CD4-positive, alpha-beta T cell treated with Interleukin-10 for 1 hour (primary cell): ENCODE results near the gene HK1.
"Not testable (repeated sequence)": the region's sequence is repeated elsewhere in the genome, so short reads cannot be mapped to it uniquely, and the experiment has no call there.

Experiments used
- DNase-seq: peaks from one replicate; pipeline ENCODE4 v3.0.0-alpha.2; 2020

The HK1 gene

GRCh38 chr10:69278446-69278963 lies at the start of gene HK1:
Gene HK1 (plus strand): TSS chr10:69278496.
- DNase-seq = no peak

DNA sequence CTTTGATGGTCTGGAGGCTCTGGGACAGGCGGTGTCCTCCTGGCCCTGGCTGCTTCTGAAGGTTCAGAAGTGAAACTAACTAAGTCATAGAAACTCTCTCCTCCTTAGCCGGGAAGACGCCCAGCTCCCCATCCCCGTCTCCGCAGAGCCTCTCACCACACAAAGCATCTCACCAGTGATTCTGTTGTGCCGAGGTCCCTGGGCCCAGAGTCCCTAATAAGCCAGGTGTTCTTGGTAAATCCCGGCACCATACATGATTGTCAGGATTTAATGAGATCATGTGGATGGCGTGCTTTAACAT lies 48.7 kb upstream of the HK1 start:
- no peak for DNase-seq

DNA sequence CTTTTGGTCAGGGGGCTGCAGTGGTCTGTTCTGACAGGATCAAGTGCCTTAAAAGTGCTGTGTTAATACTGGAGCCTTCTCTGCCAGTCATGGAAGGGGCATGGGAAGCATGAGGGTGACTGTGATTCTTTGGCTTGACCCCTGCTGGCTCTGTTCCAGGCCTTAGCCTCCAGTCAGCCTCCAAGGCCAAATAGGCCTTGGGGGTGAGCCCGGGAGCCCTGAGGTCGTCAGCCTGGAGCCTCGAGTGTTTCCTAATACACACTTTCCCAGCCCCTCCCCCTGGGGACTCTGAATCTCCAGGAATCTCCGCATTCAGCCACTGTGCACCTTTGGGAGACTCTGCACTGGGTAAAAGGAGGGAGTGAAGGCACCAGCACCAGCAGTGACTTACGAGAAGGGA lies 48.2 kb upstream of the HK1 start:
- DNase-seq = no peak

GRCh38 chr10:69232252-69232651 lies 46.0 kb upstream of the HK1 start:
- no peak for DNase-seq

- DNase-seq = peak; percentile 60
Observed at GRCh38 chr10:69232736-69233480, 45.4 kb upstream of the HK1 start.

- DNase-seq = no peak
Observed at GRCh38 chr10:69234447-69234846, 43.8 kb upstream of the HK1 start.

GRCh38 chr10:69237528-69238159 lies 40.7 kb upstream of the HK1 start:
- DNase-seq = peak; percentile 85

DNA sequence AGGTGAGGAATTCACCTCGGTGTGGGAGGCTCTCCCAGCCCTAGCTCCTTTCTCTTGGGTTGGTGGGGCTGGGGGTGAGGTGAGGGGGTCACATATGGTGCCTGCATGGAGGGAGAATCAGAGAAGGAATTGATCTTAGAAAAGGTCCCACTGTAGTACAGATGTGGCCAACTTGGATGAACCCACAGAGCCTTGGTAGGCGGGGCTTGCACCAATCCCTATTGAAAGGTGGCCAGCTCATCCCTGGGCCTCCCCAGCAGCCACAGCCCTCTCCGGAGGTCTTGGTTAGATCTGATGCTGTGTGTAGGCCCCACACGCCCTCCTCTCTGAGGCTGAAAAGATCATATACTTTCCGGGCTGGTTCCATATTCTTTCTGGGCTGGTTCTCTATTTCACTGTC lies 39.2 kb upstream of the HK1 start:
- no peak for DNase-seq

DNA sequence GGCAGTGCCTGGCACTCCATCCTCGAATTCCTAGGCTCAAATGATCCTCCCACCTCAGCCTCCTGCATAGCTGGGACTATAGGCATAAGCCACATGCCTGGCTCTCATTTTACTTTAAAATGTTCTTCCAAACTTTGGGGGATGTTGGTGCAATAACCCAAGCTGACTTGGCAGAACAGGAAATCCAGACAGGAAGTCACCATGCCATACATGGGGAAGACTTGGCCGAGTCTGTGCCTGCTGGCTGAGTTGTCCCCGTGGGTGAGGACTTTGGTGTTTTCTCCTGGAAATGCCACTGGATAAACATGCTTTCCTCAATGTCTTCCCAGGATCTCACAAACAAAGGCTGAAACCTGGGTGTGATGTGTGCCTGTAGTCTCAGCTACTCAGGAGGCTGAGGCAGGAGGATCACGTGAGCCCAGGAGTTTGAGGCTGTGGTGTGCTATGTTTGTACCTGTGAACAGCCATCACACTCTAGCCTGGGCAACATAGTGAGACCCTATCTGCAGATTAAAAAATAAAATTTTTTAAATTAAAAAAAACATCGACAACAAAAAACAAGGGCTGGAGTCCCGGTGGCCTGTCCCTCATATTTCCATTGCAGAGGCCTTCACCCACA lies 38.4 kb upstream of the HK1 start:
- no peak for DNase-seq

DNA sequence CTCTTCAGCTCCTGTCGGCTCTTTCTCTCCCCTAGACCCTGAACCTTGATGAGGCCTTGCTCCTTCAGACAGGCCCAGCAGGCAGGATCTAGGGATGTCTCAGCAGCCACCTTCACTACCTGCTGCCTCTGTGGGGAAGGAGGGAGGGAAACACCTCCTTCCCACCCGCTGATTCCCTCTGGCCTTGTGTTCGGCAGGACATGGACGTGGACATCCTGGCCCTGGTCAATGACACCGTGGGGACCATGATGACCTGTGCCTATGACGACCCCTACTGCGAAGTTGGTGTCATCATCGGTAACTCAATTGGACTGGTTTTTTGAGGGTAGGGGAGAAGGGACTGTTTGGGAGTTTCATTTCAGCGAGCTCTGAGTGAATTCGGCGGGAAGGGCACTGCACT lies 37.8 kb upstream of the HK1 start:
- no peak for DNase-seq

- DNase-seq = no peak
Observed at GRCh38 chr10:69241575-69241974, 36.7 kb upstream of the HK1 start.

DNA sequence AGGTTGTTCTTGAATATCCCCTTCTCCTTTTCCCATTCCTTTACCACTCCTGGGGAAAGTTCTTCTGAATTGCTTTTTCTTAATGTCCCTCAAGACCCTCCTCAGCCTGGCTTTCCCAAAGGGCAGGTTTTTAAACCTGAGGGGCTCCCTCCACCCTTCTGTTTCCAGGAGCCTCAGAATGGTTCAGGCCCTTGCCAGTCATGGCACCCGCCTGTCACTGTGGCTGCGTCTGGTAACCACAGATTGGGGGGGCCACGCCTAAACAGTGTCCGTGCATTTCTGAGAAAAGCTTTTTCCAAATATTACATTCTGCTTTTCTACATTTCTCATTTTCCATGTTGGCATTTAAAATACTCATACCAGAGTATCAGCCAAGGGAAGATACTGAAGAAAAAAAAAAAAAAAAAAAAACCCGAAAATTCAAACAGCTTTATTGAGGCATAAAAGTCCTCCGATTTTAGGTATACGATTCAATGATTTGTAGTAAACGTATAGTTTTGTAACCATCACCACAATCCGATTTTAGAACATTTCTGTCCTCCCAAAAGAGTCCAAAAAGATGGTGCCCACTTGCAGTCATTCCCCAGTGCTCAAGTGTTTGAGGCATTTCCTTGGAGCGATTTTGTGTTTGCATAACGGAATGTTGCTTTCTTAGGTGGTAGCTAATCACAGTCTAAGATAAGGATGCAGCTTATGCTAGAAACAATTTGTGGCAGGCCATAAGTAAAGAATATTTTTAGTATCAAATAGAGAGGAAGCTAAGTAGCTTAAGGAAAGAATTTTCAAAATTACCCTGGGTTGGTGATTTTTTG lies 36.0 kb upstream of the HK1 start:
- DNase-seq = no peak

DNA sequence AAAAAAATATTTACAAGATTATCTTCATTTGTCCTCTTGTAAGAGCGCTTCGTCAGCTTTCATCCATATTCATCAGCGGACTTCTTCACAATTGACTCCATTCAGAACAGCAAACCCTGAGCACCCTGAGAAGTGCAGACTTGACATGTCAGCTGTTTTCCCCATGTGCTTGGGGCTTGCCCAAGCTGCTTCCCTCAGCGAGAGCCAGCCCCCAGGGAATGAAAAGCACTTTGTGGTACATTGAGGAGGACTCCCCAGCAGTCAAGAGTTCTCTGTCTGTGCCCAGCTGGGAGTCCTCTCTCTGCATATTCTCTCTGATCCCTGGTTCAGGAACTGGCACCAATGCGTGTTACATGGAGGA lies 35.5 kb upstream of the HK1 start:
- DNase-seq = no peak

- no peak for DNase-seq
Observed at GRCh38 chr10:69243817-69244216, 34.5 kb upstream of the HK1 start.

GRCh38 chr10:69246036-69246435 lies 32.3 kb upstream of the HK1 start:
- no peak for DNase-seq

DNA sequence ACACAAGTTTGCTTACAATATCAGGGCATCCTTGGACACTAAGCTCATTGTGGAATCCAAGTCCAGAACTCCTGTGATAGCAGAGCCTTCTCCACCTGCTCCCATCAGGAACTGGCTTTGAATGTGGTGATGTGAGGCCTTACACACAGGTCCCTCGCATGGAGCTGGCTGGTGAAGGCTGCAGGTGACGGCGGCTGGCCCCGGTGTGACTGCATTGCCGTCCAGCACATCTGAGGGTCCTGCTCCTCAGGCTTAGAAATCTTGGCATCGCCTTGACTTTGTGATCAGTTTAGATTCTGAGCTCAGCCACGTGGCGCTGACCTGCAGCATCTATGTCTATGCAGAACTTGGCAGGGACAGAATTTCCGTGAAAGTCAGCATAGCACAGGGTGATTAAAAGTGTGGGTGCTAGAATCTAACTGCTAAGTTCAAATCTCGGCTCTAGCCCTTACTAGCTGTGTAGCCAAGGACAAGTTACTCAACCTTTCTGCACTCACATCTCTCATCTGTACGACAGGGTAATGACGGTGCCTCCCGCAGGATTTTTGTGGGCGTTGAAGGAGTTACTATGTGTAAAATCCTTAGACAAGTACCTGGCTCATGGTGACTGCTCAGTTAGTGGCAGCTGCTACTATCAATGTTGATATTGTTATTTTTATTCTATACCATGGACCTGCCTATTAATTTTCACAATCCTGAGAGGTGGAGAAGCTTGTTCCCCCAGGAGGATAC lies 31.5 kb upstream of the HK1 start:
- no peak for DNase-seq

GRCh38 chr10:69247313-69247710 lies 31.0 kb upstream of the HK1 start:
- DNase-seq = no peak

DNA sequence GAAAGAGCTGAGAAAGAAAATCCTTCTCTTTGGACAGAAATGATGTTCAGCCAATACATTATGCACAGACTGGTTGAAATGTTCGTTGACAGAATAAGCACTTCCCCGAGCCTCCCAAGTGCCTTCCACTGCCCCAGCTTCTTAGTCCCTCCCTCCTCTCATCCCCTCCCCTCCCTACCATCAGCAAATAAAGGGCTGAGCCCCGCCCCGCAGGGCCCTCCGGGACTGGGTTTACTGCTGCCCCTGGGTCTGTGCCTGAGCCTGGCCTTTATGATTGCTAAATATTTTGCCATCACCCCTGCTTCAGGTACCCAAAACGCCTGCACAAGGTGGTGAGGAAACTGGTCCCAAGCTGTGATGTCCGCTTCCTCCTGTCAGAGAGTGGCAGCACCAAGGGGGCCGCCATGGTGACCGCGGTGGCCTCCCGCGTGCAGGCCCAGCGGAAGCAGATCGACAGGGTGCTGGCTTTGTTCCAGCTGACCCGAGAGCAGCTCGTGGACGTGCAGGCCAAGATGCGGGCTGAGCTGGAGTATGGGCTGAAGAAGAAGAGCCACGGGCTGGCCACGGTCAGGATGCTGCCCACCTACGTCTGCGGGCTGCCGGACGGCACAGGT lies 30.1 kb upstream of the HK1 start:
- DNase-seq = no peak

- no peak for DNase-seq
Observed at GRCh38 chr10:69250041-69250440, 28.3 kb upstream of the HK1 start.

- not testable (repeated sequence) for DNase-seq
Observed at GRCh38 chr10:69251417-69251816, 26.9 kb upstream of the HK1 start.

GRCh38 chr10:69253171-69253570 lies 25.1 kb upstream of the HK1 start:
- no peak for DNase-seq

- DNase-seq = no peak
Observed at GRCh38 chr10:69254877-69255276, 23.4 kb upstream of the HK1 start.
